Activated CD4-positive, alpha-beta T cell treated with anti-CD3 and anti-CD28 coated beads, Interleukin-2, amount 50 U/mL, for 4 hours (primary cell): ENCODE measurements around the gene CAMK2D.

Source experiments
- DNase-seq, 2 experiments: peaks; one replicate each; pipeline ENCODE4 v3.0.0-alpha.2; 2020

Gene CAMK2D

GRCh38 chr4:113559947-113560346, 201.6 kb downstream of the CAMK2D start:
- DNase-seq = no peak

GRCh38 chr4:113556382-113557134, 205.0 kb downstream of the CAMK2D start:
- DNase-seq = no peak

GRCh38 chr4:113555868-113556267, 205.7 kb downstream of the CAMK2D start:
- no peak for DNase-seq

- DNase-seq = no peak
These were observed 208.5 kb downstream of the CAMK2D start for GRCh38 chr4:113553082-113553481.

- DNase-seq = no peak
These were observed 211.0 kb downstream of the CAMK2D start for GRCh38 chr4:113550510-113550909.

- no peak for DNase-seq
These were observed 213.2 kb downstream of the CAMK2D start for GRCh38 chr4:113548303-113548702.

GRCh38 chr4:113547487-113548042, 214.0 kb downstream of the CAMK2D start:
- DNase-seq = peak; percentile 86 to 91

GRCh38 chr4:113541933-113542332, 219.6 kb downstream of the CAMK2D start:
- no peak for DNase-seq

GRCh38 chr4:113540859-113541258, 220.7 kb downstream of the CAMK2D start:
- peak; percentile 31 to 37 for DNase-seq

GRCh38 chr4:113539408-113539807, 222.1 kb downstream of the CAMK2D start:
- no peak for DNase-seq

- DNase-seq = no peak
These were observed 223.9 kb downstream of the CAMK2D start for GRCh38 chr4:113537628-113538027.

GRCh38 chr4:113537203-113537602, 224.3 kb downstream of the CAMK2D start:
- no peak for DNase-seq

GRCh38 chr4:113534711-113535110, 226.8 kb downstream of the CAMK2D start:
- no peak for DNase-seq

GRCh38 chr4:113531572-113531971, 230.0 kb downstream of the CAMK2D start:
- no peak for DNase-seq

GRCh38 chr4:113528395-113528794, 233.1 kb downstream of the CAMK2D start:
- DNase-seq = no peak

- no peak for DNase-seq
These were observed 236.0 kb downstream of the CAMK2D start for GRCh38 chr4:113525521-113525920.

- no peak for DNase-seq
These were observed 236.9 kb downstream of the CAMK2D start for GRCh38 chr4:113524505-113525186.

- DNase-seq = no peak
These were observed 237.4 kb downstream of the CAMK2D start for GRCh38 chr4:113524096-113524495.

GRCh38 chr4:113522433-113522832, 239.1 kb downstream of the CAMK2D start:
- no peak for DNase-seq

- DNase-seq = no peak
These were observed 248.2 kb downstream of the CAMK2D start for GRCh38 chr4:113513382-113513781.

- no peak for DNase-seq
These were observed 248.7 kb downstream of the CAMK2D start for GRCh38 chr4:113512880-113513279.

GRCh38 chr4:113511944-113512343, 249.6 kb downstream of the CAMK2D start:
- no peak for DNase-seq

- no peak for DNase-seq
These were observed 251.7 kb downstream of the CAMK2D start for GRCh38 chr4:113509851-113510250.

GRCh38 chr4:113505044-113505443, 256.5 kb downstream of the CAMK2D start:
- no peak for DNase-seq
